ENCODE data around the gene VWF. TPM values are rescaled to one million over a fixed set of nuclear protein-coding genes. Genes with fewer than 3 reads are reported as not detected.

VWF gene
- total and polyA plus RNA-seq, 9 donors = 37.9 to 278 (median 107) TPM

GRCh38 chr12:6038160-6038559 lies 86.3 kb downstream of the VWF start:
- Histone ChIP-seq H3K4me1 (ENCODE audit: insufficient read depth) (no peaks in the 10 kb centered on the region), H3K36me3 (no peaks in the 10 kb centered on the region)
- intact Hi-C loops (cut with DNase I) = loop anchor here in 1 of 4 donors (5.0 to 10.0 kb wide), 2 partner anchors 46 to 1183 kb away; no protein-coding TSS in a partner anchor

GRCh38 chr12:6037459-6037858 lies 87.0 kb downstream of the VWF start:
- H3K36me3 ChIP-seq = no peaks in the 10 kb centered on the region
- no peaks in the 10 kb centered on the region for H3K4me1 ChIP-seq (ENCODE audit: insufficient read depth)
- intact Hi-C loops (cut with DNase I) = loop anchor here in 1 of 4 donors (5.0 to 10.0 kb wide), 2 partner anchors 45 to 1183 kb away; no protein-coding TSS in a partner anchor
- 76 to 90% (median 77%) methylated on average over 9 of the region's 9 CpGs for WGBS, 3 donors
- no peaks in the 10 kb centered on the region for H3K9me3 ChIP-seq
- DNase-seq = no peak
- TF ChIP-seq POLR2A (IDR thresholded peaks at IDR 0.05) = no peak
- no peaks in the 10 kb centered on the region for H3K27me3 ChIP-seq
- no peak overlapping the region for H3K4me3 ChIP-seq
- no peak overlapping the region for H3K27ac ChIP-seq

More at GRCh38 chr12:6038160-6038559, 86.3 kb downstream of the VWF start:
- no peak overlapping the region for H3K4me3 ChIP-seq
- TF ChIP-seq EP300 (IDR thresholded peaks at IDR 0.05) = no peak
- TF ChIP-seq CTCF (IDR thresholded peaks at IDR 0.05) = no peak
- TF ChIP-seq POLR2A (IDR thresholded peaks at IDR 0.05) = no peak
- WGBS, 3 donors = 54 to 68% (median 62%) methylated on average over 8 of the region's 8 CpGs
- H3K27ac ChIP-seq = no peak overlapping the region
- no peaks in the 10 kb centered on the region for H3K9me3 ChIP-seq
- no peaks in the 10 kb centered on the region for H3K27me3 ChIP-seq
- no peak for DNase-seq

DNA sequence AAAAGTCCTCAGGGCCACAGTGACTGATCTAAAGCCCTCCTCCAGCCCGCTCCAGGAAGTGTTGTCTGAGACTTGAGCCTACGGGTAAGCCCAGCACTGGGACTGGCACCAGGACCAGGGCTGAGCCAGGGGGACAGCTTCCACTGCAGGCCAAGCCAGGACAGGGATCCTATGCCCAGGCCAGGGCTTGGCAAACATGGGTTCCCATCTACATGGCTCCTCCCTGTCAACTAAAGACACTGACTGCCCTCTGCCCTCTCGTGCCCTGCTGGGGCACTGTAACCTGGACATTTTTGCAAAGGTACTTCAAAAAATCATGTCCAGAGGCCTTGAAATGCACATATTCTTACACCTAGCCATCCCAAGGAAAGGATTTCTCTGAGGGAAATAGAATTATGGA lies 88.0 kb downstream of the VWF start:
- Histone ChIP-seq H3K27me3 (no peaks in the 10 kb centered on the region), H3K9me3 (no peaks in the 10 kb centered on the region), H3K4me1 (ENCODE audit: insufficient read depth) (no peaks in the 10 kb centered on the region), H3K4me3 (no peak overlapping the region), H3K36me3 (no peaks in the 10 kb centered on the region), H3K27ac (no peak overlapping the region)
- TF ChIP-seq POLR2A (IDR thresholded peaks at IDR 0.05) = no peak
- TF ChIP-seq EP300 (IDR thresholded peaks at IDR 0.05) = no peak
- no peak for TF ChIP-seq CTCF (IDR thresholded peaks at IDR 0.05)
- no peak for DNase-seq
- intact Hi-C loops (cut with DNase I) = loop anchor here in 1 of 4 donors (5.0 to 10.0 kb wide), 2 partner anchors 44 to 1182 kb away; no protein-coding TSS in a partner anchor
- whole genome bisulfite sequencing, 3 donors = 82 to 90% (median 83%) methylated on average over 3 of the region's 3 CpGs

DNA sequence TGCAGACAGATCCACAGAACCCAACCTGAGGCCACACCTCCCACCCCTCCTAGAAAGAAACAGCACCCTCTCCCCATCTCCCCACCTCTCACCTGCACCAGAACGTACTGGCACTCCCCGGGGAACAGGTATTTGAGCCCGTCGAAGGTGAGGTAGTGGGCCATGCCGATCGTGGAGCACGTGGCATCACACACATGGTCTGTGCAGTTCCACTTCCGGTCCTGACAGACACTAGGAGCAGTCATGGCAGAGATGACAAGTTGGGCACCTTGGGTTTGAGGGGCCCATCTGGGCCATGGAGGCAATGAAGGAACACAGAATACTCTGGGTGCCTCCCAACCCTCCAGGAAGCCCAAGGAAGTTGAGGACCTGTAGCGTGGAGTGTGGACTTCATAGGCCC lies 89.9 kb downstream of the VWF start:
- intact Hi-C loops (cut with DNase I) = loop anchor here in 1 of 4 donors (10.0 kb wide), 1 partner anchor 1180 kb away; no protein-coding TSS in a partner anchor
- TF ChIP-seq EP300 (IDR thresholded peaks at IDR 0.05) = no peak
- H3K9me3 ChIP-seq = no peaks in the 10 kb centered on the region
- no peak overlapping the region for H3K27ac ChIP-seq
- no peaks in the 10 kb centered on the region for H3K36me3 ChIP-seq
- WGBS, 3 donors = 91 to 93% (median 91%) methylated on average over 9 of the region's 9 CpGs
- no peak for DNase-seq
- no peaks in the 10 kb centered on the region for H3K4me1 ChIP-seq (ENCODE audit: insufficient read depth)
- H3K4me3 ChIP-seq = no peak overlapping the region
- no peaks in the 10 kb centered on the region for H3K27me3 ChIP-seq

- WGBS, 3 donors = 58 to 70% (median 62%) methylated on average over 8 of the region's 8 CpGs
- TF ChIP-seq CTCF (IDR thresholded peaks at IDR 0.05) (no peak), EP300 (IDR thresholded peaks at IDR 0.05) (no peak), POLR2A (IDR thresholded peaks at IDR 0.05) (no peak)
- intact Hi-C loops (cut with DNase I) = loop anchor here in 1 of 4 donors (10.0 kb wide), 1 partner anchor 1179 kb away; no protein-coding TSS in a partner anchor
- no peaks in the 10 kb centered on the region for H3K4me1 ChIP-seq (ENCODE audit: insufficient read depth)
- no peaks in the 10 kb centered on the region for H3K9me3 ChIP-seq
- H3K27ac ChIP-seq = no peak overlapping the region
- no peaks in the 10 kb centered on the region for H3K36me3 ChIP-seq
- no peak for DNase-seq
- H3K4me3 ChIP-seq = no peak overlapping the region
- H3K27me3 ChIP-seq = no peaks in the 10 kb centered on the region
These were observed 90.9 kb downstream of the VWF start for GRCh38 chr12:6033546-6033945.
